AML-193 (cell line): ENCODE data around the gene HUS1.
"Not testable (repeated sequence)": the region's sequence is repeated elsewhere in the genome, so short reads cannot be mapped to it uniquely, and the experiment has no call there.

Experiments used
- DNase-seq, 2 experiments: peaks; one replicate each; lab custom pipeline; 2025; lab: John Stamatoyannopoulos, UW

The HUS1 gene

DNA sequence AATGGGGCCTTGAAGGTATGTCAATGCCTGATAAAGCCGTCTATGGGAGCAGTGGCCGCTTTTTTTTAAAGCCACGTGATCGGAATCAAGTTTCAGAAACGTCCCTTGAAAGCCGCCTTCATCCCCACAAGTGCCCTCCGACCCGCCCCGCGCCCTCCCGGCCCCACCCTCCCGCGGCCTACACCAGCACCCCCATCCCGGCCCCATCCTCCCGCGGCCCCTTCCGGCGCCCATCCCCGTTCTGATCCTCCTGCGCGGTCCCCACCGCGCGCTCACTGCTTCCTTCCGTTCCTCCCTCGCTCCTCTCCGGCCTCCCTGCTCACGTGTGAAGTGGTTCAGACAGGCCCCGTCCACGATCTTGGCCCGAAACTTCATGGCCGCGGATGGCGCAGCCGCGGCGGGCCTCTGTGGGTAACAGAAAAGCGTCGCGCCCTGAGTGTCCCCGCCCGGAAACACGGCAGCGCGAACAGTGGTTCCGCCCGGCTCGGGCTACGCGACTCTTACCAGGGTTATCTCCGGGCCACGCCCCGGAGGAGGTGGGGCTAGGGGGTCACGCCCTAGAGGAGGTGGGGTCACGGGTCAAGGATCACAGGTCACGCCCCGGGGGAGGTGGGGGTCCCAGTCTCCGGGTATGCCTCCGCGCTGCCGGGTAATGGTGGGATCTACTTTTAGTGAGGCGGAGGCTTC lies at the start of gene HUS1:
HUS1 (minus strand) TSS at position 471 of the 687 bp plus-strand sequence; CDS start at position 375, 96 bp downstream.
- DNase-seq: peak; percentile 86

DNA sequence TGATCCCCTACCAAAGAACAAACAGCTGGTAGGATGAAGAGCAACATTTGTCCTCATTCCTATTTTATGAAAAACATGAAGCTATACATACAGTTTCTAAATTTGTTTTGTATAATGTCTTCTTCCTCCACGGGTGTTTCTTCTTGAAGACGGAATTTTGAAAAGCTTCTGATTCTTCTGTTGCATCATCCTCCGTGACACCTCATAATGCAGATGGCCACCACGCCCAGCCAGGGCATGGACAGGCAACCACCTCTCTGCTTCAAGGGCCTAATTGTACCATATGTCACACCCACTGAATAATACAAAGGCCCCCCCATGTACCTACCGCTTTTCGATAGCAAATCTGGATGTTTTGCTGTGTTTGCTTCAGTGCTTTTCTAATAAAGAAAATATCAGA lies 49.5 kb upstream of the HUS1 start, which contains the start of gene SUN3:
SUN3 (minus strand) TSS at position 170 of the 400 bp plus-strand sequence; CDS start at position 1, 169 bp downstream.
- no peak for DNase-seq

DNA sequence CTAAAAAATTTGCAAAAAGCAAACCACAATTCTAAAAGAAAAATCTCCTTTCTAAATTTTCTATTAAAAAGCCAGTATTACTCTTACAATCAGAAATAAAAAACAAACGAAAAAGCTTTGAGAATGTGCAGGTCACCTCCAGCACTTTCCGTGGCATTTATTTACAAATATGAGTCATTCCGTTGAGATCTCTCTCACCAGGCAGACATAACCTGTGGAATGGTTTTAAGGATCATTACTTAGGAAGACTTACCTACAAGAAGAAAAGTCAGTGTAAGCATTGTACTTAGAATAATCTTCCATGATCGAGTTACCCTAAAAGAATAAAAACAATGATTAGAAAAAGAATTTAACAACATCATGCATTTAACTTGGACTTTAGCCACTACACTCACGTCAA lies 46.2 kb upstream of the HUS1 start:
- no peak for DNase-seq

DNA sequence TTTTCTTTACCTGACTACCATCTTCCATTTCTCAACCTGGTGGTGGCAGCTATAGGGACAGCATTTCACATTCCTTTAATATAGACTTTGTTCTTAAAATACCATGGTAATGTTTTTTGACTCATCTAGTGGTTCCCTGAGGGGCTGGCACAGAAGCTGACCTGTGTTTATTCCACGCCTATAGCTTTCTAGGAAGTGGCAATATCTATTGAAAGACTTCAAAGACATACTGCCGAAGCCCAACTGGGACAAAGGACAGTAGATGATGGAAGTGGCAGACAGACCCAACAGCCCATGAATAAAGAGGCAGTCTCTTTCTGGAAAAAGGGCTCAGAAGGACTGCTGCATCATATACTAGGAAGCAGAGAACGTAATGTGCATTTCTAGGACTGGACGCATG lies 38.3 kb upstream of the HUS1 start:
- DNase-seq: no peak

DNA sequence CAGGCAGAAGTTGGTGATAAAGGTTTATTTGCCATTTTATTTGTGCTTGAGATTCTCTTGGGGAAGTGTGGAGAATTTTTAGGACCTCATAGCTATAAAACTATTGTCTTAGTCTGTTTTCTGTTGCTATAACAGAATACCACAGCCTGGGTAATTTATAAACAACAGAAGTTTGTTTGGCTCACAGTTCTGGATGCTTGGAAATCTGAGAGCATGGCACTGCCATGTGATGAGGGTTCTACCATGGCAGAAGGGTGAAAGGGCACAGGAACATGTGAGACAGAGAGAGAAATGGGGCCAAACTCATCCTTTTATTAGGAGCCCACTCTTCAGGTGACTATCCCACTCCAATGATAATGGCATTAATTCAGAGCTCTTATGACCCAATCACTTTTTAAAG lies 37.2 kb upstream of the HUS1 start:
- no peak for DNase-seq

DNA sequence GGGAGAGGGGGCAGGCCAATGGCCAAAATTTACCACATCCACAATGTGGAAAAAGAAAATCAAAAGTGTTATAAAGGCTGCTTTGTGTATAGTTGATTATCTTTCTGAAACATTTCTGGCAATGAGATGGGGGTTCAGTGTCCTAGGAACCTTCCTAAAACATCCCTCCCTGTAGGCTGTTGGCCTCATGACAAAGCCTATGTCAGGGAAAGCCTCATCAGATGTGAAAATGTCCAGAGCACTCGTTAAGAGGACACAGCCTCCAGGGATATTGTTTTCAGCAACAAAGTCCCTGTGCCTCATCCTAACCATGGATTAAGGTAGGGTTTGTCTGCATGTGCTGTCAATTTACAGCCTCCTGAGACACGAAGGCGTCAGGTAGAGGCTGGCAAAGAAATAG lies 32.5 kb upstream of the HUS1 start:
- no peak for DNase-seq

DNA sequence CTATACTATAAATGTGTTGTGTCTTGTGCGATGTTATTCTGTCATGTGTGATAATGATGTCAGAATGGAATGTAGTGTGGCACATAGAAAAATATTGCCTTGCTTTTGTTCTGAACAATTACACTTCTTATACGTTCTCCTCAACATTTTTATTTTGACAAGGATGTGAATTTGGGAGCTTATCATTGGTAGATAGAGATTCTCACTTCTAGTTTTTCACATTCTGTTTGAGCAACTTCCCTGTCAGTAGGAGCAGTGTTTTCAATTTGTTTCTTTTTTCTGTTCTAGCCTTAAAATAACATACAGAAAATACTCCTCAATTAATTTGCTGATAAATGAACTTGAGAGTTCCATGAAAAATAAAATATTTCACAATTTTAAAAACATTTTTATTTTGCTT lies 31.9 kb upstream of the HUS1 start:
- no peak for DNase-seq

DNA sequence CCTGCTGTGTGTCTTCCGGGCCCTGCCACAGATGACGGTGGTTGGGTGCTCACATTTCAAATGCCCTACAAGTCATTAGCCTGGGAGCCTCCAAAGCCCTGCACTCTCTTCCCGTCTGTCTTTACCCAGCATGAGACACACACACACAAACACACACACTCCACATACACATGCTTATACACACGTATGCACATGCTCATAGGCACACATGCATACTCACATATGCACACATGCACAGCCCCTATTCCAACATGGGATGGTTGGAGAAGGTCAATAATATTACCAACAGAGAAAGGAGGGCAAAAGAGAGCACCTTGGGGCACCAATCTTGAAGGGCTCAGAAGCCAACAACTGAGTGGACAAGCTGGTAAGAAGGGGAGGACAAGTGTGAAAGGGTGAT lies 30.5 kb upstream of the HUS1 start:
- DNase-seq: no peak

DNA sequence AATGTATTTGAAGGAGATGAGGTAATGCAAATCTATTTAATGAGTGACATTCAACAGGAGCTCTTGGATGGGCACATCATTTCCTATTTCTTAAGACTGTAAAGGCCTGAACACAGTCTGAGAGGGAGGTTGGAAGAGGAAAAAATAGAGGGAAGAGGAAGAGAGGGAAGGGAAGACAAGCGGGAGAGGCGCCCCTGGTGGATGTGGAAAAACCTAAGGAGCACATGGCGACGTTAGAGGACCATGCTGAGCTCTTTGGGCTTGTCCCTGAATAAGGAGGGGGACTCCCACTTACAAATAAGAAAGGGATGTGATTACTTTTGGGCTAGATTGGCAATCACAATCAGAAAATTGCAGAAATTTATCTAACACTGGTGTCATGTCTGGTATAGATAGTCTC lies 29.8 kb upstream of the HUS1 start:
- DNase-seq: no peak

DNA sequence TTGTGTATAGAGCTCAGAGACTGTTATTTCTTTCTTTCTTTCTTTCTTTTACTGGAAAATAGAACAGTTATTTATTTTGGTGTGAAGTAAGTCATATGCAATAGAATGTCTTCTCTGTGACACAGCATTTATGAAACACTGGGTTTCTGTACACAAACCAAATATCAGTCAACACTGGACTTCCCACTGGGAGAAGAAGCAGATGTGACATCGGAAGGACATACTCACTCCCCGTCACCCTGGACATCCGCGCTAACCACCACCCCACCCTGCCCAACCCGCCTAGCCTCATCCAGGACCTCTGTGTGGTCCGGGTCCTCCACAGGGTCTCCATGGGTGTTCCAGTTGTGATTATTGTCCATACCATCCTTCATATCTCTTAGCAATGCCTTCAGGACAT lies 27.5 kb upstream of the HUS1 start:
- DNase-seq: no peak

DNA sequence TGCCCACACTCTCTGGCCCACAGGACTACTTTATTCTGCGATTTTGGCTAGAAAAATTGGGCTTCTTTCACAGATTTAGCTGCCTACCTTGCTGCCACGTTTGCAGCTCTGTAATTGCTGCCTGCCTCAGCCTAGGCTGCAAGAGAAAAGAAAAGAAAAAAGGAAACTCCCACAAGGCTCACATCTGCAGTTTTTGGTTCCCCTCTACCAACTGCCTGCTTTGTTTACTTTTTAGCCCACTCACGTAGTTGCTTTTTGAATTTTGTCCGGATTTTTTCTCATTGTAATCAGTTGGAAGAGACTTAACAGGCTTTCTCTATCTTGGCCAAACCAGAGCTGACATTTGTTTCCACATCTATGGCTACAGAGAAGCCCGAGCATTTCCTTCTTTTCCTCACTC lies 25.2 kb upstream of the HUS1 start:
- no peak for DNase-seq

DNA sequence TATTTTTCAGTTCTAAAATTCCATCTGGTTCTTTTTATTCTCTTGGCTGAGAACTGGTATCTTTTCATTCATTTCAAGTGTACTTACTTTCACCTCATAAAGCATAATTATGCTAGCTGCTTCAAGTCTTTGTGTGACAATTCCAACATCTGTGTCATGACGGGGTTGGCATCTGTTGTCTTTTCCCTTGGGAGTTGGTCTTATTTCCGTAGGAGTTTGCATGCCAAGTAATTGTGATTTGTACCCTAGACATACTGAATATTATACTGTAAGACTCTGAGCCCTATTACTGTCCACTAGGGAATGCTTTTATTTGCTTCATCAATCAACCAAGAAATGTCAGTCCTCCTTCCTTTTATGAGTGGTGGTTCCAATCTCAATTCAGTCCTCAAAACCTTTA lies 24.6 kb upstream of the HUS1 start:
- DNase-seq: no peak

DNA sequence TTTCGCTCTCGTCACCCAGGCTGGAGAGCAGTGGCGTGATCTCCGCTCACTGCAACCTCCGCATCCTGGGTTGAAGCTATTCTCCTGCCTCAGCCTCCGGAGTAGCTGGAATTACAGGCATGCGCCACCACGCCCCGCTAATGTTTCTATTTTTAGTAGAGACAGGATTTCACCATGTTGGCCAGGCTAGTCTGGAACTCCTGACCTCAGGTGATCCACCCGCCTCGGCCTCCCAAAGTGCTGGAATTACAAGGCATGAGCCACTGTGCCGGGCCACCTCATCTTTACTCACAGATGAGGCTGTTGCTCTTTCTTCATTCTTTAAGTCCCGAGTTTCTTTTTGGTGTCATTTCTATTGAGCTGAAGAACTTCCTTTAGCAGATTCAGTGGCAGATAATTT lies 20.7 kb upstream of the HUS1 start:
- DNase-seq: not testable (repeated sequence)

DNA sequence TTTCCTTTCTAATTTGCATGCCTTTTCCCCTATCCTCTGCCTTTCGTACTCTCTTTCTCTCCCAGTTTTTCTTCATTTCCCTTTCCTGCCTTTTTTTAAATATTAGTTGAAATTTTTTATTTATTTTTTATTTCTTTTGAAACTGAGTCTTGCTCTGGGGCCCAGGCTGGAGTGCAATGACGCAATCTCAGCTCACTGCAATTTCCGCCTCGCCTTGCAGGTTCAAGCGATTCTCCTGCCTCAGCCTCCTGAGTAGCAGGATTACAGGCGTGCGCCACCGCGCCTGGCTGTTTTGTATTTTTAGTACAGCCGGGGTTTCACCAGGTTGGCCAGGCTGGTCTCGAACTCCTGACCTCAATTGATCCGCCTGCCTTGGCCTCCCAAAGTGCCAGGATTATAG lies 20.0 kb upstream of the HUS1 start:
- no peak for DNase-seq

DNA sequence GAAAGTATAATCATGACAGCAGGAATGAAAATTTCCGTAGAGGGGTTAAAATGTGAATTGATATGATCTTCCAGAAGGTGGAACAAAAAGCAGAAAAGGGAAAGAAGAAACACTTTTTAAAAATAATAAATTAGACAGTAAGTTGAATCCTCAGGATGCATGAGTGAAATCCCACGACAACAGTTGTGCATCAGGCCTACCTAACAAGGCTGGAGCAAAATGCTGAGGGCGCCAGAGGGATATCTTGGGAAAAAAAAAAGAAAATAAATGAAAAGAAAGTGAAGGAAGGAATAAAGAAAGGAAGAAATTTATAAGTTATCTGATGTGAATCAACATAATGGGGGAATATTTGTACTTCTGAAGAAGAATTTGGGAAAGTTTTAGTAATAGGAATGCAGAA lies 13.0 kb upstream of the HUS1 start:
- no peak for DNase-seq

DNA sequence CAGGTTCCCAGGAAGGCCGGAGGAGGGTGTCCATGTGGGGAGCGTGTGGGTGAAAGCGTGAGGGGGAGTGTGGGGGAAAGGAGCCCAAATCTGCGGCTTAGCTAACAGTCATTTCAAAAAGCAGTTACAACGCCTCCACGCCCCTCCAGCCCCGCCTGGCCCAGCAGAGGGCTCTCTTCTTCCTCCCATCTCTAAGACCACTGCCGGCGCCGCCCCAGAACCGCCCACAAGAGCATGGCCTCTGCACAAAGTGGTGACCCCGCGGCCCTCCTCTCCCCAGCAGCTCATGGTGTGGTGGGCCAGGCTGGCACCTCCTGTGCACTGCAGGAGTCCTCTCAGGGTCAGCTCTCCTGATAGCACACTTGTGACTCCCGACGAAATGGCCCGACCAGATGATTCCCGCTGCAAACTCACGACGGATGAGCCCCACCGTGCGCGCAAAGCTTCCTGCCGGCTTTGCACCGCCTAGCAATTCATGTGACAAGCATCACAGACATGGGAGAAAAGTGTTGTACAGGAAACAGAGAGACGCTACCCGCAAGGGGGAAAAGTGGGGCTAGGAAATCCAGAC lies 12.4 kb upstream of the HUS1 start:
- peak; percentile 82 to 86 for DNase-seq

DNA sequence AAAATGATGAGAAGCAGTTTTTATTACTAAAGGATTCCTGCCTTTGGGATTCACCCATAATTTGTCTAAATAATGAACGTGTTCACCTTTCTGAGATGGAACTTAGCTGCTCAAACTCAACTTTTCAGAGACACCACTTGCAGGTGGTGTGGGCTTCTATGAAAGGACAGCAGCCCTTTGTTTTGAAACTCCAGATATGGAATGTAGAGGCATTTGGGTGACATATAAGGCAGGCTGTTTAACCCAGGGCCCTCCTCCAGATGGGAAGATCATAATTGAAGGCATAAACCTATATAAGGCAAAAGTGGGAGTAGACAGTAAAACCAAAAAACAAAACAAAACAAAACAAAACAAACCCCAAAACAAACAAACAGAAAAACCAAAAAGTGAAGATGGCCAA lies 11.9 kb upstream of the HUS1 start:
- no peak for DNase-seq

DNA sequence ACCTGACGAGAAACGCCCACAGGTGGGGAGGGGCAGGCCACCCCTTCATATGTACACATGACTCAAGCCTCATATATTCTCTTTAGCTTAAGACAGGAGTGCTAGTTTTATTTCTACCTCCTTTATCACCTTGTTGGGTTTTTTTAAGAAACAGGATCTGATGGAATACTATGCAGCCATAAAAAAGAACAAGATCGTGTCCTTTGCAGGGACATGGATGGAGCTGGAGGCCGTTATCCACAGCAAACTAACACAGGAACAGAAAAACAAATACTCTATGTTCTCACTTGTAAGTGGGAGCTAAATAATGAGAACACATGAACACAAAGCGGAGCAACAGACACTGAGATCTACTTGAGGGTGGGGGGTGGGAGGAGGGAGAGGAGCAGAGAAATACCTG lies 11.2 kb upstream of the HUS1 start:
- no peak for DNase-seq

DNA sequence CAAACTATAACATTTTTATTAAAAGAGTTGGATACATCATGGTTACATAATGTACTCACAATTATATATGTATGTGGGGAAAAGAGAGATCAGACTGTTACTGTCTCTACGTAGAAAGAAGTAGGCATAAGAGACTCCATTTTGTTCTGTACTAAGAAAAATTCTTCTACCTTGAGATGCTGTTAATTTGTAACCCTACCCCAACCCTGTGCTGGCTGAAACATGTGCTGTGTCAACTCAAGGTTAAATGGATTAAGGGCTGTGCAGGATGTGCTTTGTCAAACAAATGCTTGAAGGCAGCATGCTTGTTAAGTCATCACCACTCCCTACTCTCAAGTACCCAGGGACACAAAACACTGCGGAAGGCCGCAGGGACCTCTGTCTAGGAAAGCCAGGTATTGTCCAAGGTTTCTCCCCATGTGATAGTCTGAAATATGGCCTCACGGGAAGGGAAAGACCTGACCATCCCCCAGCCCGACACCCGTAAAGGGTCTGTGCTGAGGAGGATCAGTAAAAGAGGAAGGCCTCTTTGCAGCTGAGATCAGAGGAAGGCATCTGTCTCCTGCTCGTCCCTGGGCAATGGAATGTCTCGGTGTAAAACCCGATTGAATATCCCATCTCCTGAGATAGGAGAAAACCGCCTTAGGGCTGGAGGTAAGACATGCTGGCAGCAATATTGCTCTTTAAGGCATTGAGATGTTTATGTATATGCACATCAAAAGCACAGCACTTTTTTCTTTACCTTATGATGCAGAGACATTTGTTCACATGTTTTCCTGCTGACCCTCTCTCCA lies 10.4 kb upstream of the HUS1 start:
- DNase-seq: not testable (repeated sequence)

DNA sequence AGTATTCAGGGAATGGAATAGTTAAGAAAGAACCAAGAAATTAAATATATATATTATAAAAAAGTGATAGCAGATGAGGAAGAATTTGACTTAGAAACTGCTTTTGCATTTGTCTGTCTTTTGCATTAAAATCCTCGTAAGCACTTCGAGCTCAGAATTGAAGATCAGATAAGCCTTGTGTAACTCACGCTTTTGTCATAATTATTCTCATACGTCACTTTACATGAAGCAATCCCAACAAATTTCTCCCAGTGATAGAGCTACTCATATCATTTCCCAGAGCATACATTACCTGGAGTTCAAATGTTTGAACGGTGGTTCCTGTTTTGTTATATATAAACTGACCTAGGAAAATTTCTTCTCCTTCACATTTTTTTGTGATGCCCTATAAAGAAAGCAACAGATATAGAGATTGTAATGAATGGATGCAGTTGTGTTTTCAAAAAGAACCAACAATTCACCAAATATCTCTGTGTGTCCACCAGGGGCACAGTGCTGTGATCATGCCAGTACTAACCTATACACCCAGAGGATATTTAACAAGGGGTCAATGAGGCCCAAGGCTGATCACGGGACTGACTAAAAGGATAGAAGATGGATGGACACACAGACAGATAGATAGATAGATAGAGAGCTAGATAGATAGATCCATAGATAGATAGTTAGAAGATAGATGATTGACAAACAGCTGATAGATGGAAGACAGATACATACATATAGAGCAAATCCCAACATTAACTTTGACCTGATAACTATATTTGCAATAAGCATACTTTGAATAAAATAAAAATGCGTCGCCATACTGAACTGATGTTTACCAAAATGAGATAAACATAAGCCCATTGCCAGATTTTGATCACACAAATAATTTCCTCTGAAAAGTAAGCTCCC lies 9.3 kb upstream of the HUS1 start:
- DNase-seq: peak; percentile 25 to 42

DNA sequence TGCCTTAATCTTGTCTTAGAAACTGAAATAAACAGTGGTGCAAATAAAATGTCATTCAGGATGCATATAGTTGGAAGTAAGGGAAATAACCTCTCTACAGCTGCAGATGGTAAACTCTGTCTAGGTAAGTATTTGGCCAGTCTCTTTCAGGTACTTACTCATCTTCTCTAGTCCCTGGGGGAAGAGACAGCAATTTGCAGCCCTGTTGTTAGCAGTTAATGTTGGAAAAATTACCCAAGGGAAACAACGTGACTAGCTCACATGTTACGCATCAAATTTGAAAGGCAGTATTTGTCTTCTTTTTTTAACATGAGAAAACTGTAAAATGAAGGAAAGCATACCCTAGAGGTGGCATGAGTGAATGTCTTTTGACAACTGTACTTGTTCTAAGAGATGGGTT lies 3.2 kb upstream of the HUS1 start:
- DNase-seq: no peak

DNA sequence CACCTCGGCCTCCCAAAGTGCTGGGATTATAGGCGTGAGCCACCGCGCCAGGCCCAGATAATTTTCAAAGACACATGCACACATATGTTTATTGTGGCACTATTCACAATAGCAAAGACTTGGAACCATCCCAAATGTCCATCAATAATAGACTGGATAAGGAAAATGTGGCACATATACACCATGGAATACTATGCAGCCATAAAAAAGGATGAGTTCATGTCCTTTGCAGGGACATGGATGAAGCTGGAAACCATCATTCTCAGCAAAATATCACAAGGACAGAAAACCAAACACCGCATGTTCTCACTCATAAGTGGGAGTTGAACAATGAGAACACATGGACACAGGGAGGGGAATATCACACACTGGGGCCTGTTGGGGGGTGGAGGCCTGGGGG lies 1.2 kb upstream of the HUS1 start:
- not testable (repeated sequence) for DNase-seq
